Neural cell (in vitro differentiated cells): ENCODE data around the gene SLC35B4. TPM values are rescaled to one million over a fixed set of nuclear protein-coding genes. Genes with fewer than 3 reads are reported as not detected.

Experiments used
- H2AFZ ChIP-seq: fragments of 200-600, 300-800 bp; sonication (generic), shearing (Covaris generic); 2 replicates; pipeline ENCODE4 v1.6.0; 2014; ENCODE audit warnings: low read depth, mild to moderate bottlenecking, antibody characterized with exemption, low read length, moderate library complexity
- H3F3A ChIP-seq: fragments of 200-600 bp; shearing (Covaris generic); 2 replicates; pipeline ENCODE4 v1.6.1; 2016; ENCODE audit warnings: mild to moderate bottlenecking, moderate library complexity, mixed read lengths, antibody characterized with exemption, low read length; ENCODE audit not compliant: insufficient read depth, poor library complexity, severe bottlenecking
- H3K27ac ChIP-seq: fragments of 200-600, 300-800 bp; sonication (generic), shearing (Covaris generic); 2 replicates; pipeline ENCODE4 v1.5.1; 2014; ENCODE audit warnings: mild to moderate bottlenecking, low read length, moderate library complexity
- H3K27me3 ChIP-seq: fragments of 300-800, 200-600 bp; sonication (generic), shearing (Covaris generic); 2 replicates; pipeline ENCODE4 v1.6.0; 2014; ENCODE audit warnings: mild to moderate bottlenecking, low read depth, low read length, moderate library complexity; ENCODE audit not compliant: insufficient read depth
- H3K36me3 ChIP-seq: fragments of 300-800, 200-600 bp; sonication (generic), shearing (Covaris generic); 2 replicates; pipeline ENCODE4 v1.5.1; 2014; ENCODE audit warnings: mild to moderate bottlenecking, antibody characterized with exemption, low read length, moderate library complexity; ENCODE audit not compliant: insufficient read depth
- H3K4me2 ChIP-seq: fragments of 300-800, 200-600 bp; sonication (generic), shearing (Covaris generic); 2 replicates; pipeline ENCODE4 v1.6.0; 2014; ENCODE audit warnings: mild to moderate bottlenecking, low read length
- H3K4me3 ChIP-seq: fragments of 300-800, 200-600 bp; sonication (generic), shearing (Covaris generic); 2 replicates; pipeline ENCODE4 v1.5.1; 2014; ENCODE audit warnings: mild to moderate bottlenecking, low read length, moderate library complexity
- H3K79me2 ChIP-seq: fragments of 200-600 bp; shearing (Covaris generic); replicated peaks from 2 replicates; pipeline ENCODE4 v1.6.0; 2014; ENCODE audit warnings: mild to moderate bottlenecking, low read length, moderate library complexity; ENCODE audit not compliant: insufficient read depth
- H3K9ac ChIP-seq: fragments of 300-800, 200-600 bp; sonication (generic), shearing (Covaris generic); 2 replicates; pipeline ENCODE4 v1.6.1; 2016; ENCODE audit warnings: mild to moderate bottlenecking, low read length, mixed read lengths
- H3K9me2 ChIP-seq: fragments of 200-600 bp; shearing (Covaris generic); 2 replicates; pipeline ENCODE4 v1.6.1; 2016; ENCODE audit warnings: mild to moderate bottlenecking, low read length, mixed read lengths; ENCODE audit not compliant: insufficient read depth
- H3K9me3 ChIP-seq: fragments of 200-600, 300-800 bp; sonication (generic), shearing (Covaris generic); 2 replicates; pipeline ENCODE4 v1.6.1; 2016; ENCODE audit warnings: mild to moderate bottlenecking, mixed run types, low read length, moderate library complexity, mixed read lengths
- H4K20me1 ChIP-seq: fragments of 200-600 bp; shearing (Covaris generic); 2 replicates; pipeline ENCODE4 v1.6.1; 2016; ENCODE audit warnings: mild to moderate bottlenecking, mixed run types; ENCODE audit not compliant: insufficient read depth
- CTCF ChIP-seq: fragments of 450-650 bp; IDR thresholded peaks from 2 replicates; pipeline ENCODE4 v1.5.1; 2014; ENCODE audit warnings: antibody characterized with exemption, mild to moderate bottlenecking, moderate library complexity; ENCODE audit not compliant: poor library complexity, severe bottlenecking
- EP300 ChIP-seq: fragments of 450-650 bp; conservative IDR thresholded peaks from 2 replicates; pipeline ENCODE4 v1.6.1; 2014; ENCODE audit warnings: antibody characterized with exemption, mild to moderate bottlenecking, moderate library complexity; ENCODE audit not compliant: poor library complexity, severe bottlenecking
- EZH2 ChIP-seq: fragments of 200-600, 300-800 bp; shearing (Covaris generic), sonication (generic); IDR thresholded peaks from 2 replicates; pipeline ENCODE4 v1.6.1; 2014; ENCODE audit warnings: antibody characterized with exemption, low read length, borderline replicate concordance, mild to moderate bottlenecking; ENCODE audit not compliant: insufficient read depth, poor library complexity, severe bottlenecking
- MXI1 ChIP-seq: fragments of 450-650 bp; conservative IDR thresholded peaks from 2 replicates; pipeline ENCODE4 v1.6.1; 2014; ENCODE audit warnings: antibody characterized with exemption, mild to moderate bottlenecking; ENCODE audit not compliant: poor library complexity, severe bottlenecking
- POLR2AphosphoS5 ChIP-seq: IDR thresholded peaks from 2 replicates; pipeline ENCODE4 v1.6.1; 2012
- RAD21 ChIP-seq: fragments of 450-650 bp; conservative IDR thresholded peaks from 2 replicates; pipeline ENCODE4 v1.6.1; 2014; ENCODE audit warnings: antibody characterized with exemption, mild to moderate bottlenecking, moderate library complexity
- SMC3 ChIP-seq: fragments of 450-650 bp; conservative IDR thresholded peaks from 2 replicates; pipeline ENCODE4 v1.6.1; 2014; ENCODE audit warnings: antibody characterized with exemption, mild to moderate bottlenecking, moderate library complexity; ENCODE audit not compliant: poor library complexity
- TAF1 ChIP-seq: IDR thresholded peaks from 2 replicates; pipeline ENCODE4 v1.6.1; 2012; ENCODE audit warnings: low read depth
- polyA plus RNA-seq: library from polyadenylated mRNA; depleted of rRNA; stranded (reverse); fragments of >200 nt; gene quantifications from 2 replicates; pipeline ENCODE4 v1.2.3, GENCODE V29; 2014
- TF ChIP-seq, protein P1 (sequence below): IDR thresholded peaks from 2 replicates; pipeline ENCODE4 v1.6.1; 2012; ENCODE audit warnings: borderline replicate concordance

SLC35B4 gene
- polyA plus RNA-seq, 1 donor from 2014 or later = 30.1 TPM

DNA sequence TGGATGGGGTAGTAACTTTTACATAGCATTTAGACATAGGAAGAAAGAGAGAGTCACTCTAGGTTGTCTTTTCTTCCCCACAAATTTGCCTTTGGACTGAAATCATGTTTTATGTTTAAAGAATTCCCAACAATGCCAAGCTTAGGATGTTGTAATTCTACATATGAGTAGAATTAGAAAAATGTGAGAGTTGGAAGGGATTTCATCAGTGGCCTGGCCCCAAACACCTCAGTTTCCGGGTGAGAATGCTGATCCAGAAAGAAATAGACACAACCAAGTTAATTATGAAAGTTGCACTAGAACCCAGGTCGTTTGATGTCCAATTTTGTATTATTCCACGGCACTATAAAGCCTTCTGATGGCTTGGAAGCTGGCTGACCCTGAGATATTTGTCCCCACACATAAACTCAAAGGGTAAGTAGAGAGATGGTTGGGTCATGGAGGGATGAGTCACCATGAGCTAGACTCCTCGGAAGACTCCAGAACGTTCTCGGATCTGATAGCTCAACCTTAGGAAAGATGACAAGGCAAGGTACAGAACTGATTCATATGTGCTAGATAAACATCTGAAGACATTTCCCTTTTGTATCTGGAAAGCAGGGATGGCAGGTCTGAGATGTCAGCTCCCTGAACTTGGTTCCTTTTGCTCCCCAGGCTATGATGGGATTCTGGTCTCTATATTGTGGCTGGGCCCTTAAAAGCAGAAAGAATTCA lies 48.8 kb upstream of the SLC35B4 start:
- Histone ChIP-seq H2AFZ (no peak overlapping the region), H3K4me2 (no peak overlapping the region)
- TF ChIP-seq MXI1 = no peak
- TF ChIP-seq RAD21 = no peak
- TF ChIP-seq TAF1 = no peak
- no peak for TF ChIP-seq POLR2AphosphoS5
- TF ChIP-seq EZH2 = no peak

GRCh38 chr7:134364619-134365037 lies 47.9 kb upstream of the SLC35B4 start:
- no peaks in the 10 kb centered on the region for H4K20me1 ChIP-seq
- no peaks in the 10 kb centered on the region for H3F3A ChIP-seq
- no peak overlapping the region for H2AFZ ChIP-seq
- no peaks in the 10 kb centered on the region for H3K27me3 ChIP-seq
- H3K36me3 ChIP-seq = no peaks in the 10 kb centered on the region
- no peaks in the 10 kb centered on the region for H3K79me2 ChIP-seq
- no peak overlapping the region for H3K9ac ChIP-seq
- no peak for TF ChIP-seq TAF1
- TF ChIP-seq CTCF = no peak
- TF ChIP-seq, protein P1, sequence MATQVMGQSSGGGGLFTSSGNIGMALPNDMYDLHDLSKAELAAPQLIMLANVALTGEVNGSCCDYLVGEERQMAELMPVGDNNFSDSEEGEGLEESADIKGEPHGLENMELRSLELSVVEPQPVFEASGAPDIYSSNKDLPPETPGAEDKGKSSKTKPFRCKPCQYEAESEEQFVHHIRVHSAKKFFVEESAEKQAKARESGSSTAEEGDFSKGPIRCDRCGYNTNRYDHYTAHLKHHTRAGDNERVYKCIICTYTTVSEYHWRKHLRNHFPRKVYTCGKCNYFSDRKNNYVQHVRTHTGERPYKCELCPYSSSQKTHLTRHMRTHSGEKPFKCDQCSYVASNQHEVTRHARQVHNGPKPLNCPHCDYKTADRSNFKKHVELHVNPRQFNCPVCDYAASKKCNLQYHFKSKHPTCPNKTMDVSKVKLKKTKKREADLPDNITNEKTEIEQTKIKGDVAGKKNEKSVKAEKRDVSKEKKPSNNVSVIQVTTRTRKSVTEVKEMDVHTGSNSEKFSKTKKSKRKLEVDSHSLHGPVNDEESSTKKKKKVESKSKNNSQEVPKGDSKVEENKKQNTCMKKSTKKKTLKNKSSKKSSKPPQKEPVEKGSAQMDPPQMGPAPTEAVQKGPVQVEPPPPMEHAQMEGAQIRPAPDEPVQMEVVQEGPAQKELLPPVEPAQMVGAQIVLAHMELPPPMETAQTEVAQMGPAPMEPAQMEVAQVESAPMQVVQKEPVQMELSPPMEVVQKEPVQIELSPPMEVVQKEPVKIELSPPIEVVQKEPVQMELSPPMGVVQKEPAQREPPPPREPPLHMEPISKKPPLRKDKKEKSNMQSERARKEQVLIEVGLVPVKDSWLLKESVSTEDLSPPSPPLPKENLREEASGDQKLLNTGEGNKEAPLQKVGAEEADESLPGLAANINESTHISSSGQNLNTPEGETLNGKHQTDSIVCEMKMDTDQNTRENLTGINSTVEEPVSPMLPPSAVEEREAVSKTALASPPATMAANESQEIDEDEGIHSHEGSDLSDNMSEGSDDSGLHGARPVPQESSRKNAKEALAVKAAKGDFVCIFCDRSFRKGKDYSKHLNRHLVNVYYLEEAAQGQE = no peak
- TF ChIP-seq EP300 = no peak
- TF ChIP-seq SMC3 = no peak
- no peak for TF ChIP-seq RAD21
- TF ChIP-seq MXI1 = no peak
- no peak for TF ChIP-seq EZH2
- H3K9me2 ChIP-seq = no peaks in the 10 kb centered on the region
- no peak overlapping the region for H3K4me2 ChIP-seq
- no peaks in the 10 kb centered on the region for H3K9me3 ChIP-seq
- no peak overlapping the region for H3K4me3 ChIP-seq
- H3K27ac ChIP-seq = no peak overlapping the region

More for the DNA sequence above, 48.8 kb upstream of the SLC35B4 start:
- Histone ChIP-seq H4K20me1 (no peaks in the 10 kb centered on the region), H3K27ac (no peak overlapping the region), H3K9me2 (no peaks in the 10 kb centered on the region), H3K79me2 (no peaks in the 10 kb centered on the region), H3K9me3 (no peaks in the 10 kb centered on the region), H3F3A (no peaks in the 10 kb centered on the region), H3K9ac (no peak overlapping the region), H3K36me3 (no peaks in the 10 kb centered on the region), H3K4me3 (no peak overlapping the region), H3K27me3 (no peaks in the 10 kb centered on the region)
